B cell (primary cell): Measurements from ENCODE around the gene FSHR. TPM values are rescaled to one million over a fixed set of nuclear protein-coding genes. Genes with fewer than 3 reads are reported as not detected.

Experiments
- ATAC-seq: fragments of 200-7000 bp; cut with Tn5 transposase; one replicate; pipeline ENCODE4 v1.10.0; 2021; ENCODE audit warnings: low read depth, mild to moderate bottlenecking, moderate number of reproducible peaks, moderate library complexity
- CTCF ChIA-PET: fragments of 350-600 bp; sonication (Branson Sonifier 250); formaldehyde crosslinking; loops from one replicate; lab custom pipeline; 2021; ENCODE audit warnings: antibody characterized with exemption, inconsistent platforms; lab: Charles Lee
- POLR2A ChIA-PET: fragments of 350-600 bp; sonication (Branson Sonifier 250); formaldehyde crosslinking; loops from one replicate; lab custom pipeline; 2021; ENCODE audit warnings: antibody characterized with exemption; lab: Charles Lee
- DNase-seq: peaks from one replicate; pipeline ENCODE4 v3.0.0; 2013
- H2AFZ ChIP-seq: 2 replicates; pipeline ENCODE4 v1.6.1; 2012; ENCODE audit warnings: mild to moderate bottlenecking, low read depth, low read length; ENCODE audit not compliant: insufficient read depth, poor library complexity, severe bottlenecking
- H3K27ac ChIP-seq, 2 donors: 1 replicate in 1 of 2; 2 replicates in 1 of 2; pipeline ENCODE4 v1.5.1; 2012 to 2013; ENCODE audit warnings: low read length in 2 of 2, mild to moderate bottlenecking in 2 of 2, moderate library complexity in 1 of 2
- H3K27me3 ChIP-seq, 4 experiments: fragments of 200-600 bp in 1 of 4; sonication (generic) in 1 of 4; replicated peaks in 1 of 4; 1 replicate in 2 of 4; 2 replicates in 2 of 4; pipeline versions ENCODE4 v1.6.1 to v1.7.0; 2013 to 2016; ENCODE audit warnings: low read length in 3 of 4, mild to moderate bottlenecking in 2 of 4, mixed read lengths in 1 of 4, moderate library complexity in 1 of 4; ENCODE audit not compliant: insufficient read depth in 4 of 4, control insufficient read depth in 3 of 4; ENCODE audit errors: control extremely low read depth in 1 of 4
- H3K36me3 ChIP-seq, 2 experiments: replicated peaks in 1 of 2; 1 replicate in 1 of 2; 2 replicates in 1 of 2; pipeline versions ENCODE4 v1.6.1 to v1.7.1; 2013; ENCODE audit warnings: low read length in 1 of 2; ENCODE audit not compliant: insufficient read depth in 2 of 2, control insufficient read depth in 1 of 2; ENCODE audit errors: control extremely low read depth in 1 of 2, extremely low read depth in 1 of 2
- H3K4me1 ChIP-seq, 2 donors: fragments of 200-600 bp in 1 of 2; sonication (generic) in 1 of 2; 1 replicate in 1 of 2; 2 replicates in 1 of 2; pipeline versions ENCODE4 v1.5.1 to v1.6.1; 2013 to 2017; ENCODE audit warnings: low read length in 2 of 2; ENCODE audit not compliant: control insufficient read depth in 2 of 2, insufficient read depth in 2 of 2
- H3K4me2 ChIP-seq: replicated peaks from 2 replicates; pipeline ENCODE3; 2012; ENCODE audit warnings: mild to moderate bottlenecking, low read depth, low read length; ENCODE audit not compliant: poor library complexity, severe bottlenecking
- H3K4me3 ChIP-seq, 5 experiments: fragments of 200-600 bp in 1 of 5; sonication (generic) in 1 of 5; 1 replicate in 3 of 5; 2 replicates in 2 of 5; pipeline versions ENCODE4 v1.5.1 to v1.7.0; 2011 to 2016; ENCODE audit warnings: low read length in 4 of 5, mild to moderate bottlenecking in 4 of 5, low read depth in 2 of 5, control low read depth in 1 of 5, moderate library complexity in 1 of 5; ENCODE audit not compliant: insufficient read depth in 1 of 5; ENCODE audit errors: control extremely low read depth in 1 of 5, extremely low read depth in 1 of 5
- H3K79me2 ChIP-seq: fragments of 200-600 bp; sonication (generic); one replicate; pipeline ENCODE4 v1.6.0; 2016; ENCODE audit warnings: low read length; ENCODE audit not compliant: control insufficient read depth, insufficient read depth
- H3K9ac ChIP-seq: fragments of 200-600 bp; sonication (generic); 2 replicates; pipeline ENCODE4 v1.6.1; 2017; ENCODE audit warnings: mild to moderate bottlenecking, low read length, moderate library complexity
- H3K9me3 ChIP-seq, 3 donors: one replicate each; pipeline versions ENCODE4 v1.6.1 to v1.7.1; 2013; ENCODE audit warnings: low read length in 2 of 3; ENCODE audit not compliant: control insufficient read depth in 2 of 3, insufficient read depth in 1 of 3; ENCODE audit errors: control extremely low read depth in 1 of 3
- H4K20me1 ChIP-seq: 2 replicates; pipeline ENCODE4 v1.6.0; 2012; ENCODE audit warnings: mild to moderate bottlenecking, low read length; ENCODE audit not compliant: insufficient read depth, control insufficient read depth, poor library complexity, severe bottlenecking
- H3K27ac Mint-ChIP-seq: one replicate; pipeline ENCODE4 v1.8.0; 2021; ENCODE audit warnings: mixed read lengths
- H3K27me3 Mint-ChIP-seq: one replicate; pipeline ENCODE4 v1.8.0; 2021; ENCODE audit warnings: mixed read lengths
- H3K4me1 Mint-ChIP-seq: one replicate; pipeline ENCODE4 v1.8.0; 2021; ENCODE audit warnings: mixed read lengths
- H3K4me3 Mint-ChIP-seq: one replicate; pipeline ENCODE4 v1.8.0; 2021; ENCODE audit warnings: mixed read lengths
- H3K9me3 Mint-ChIP-seq: one replicate; pipeline ENCODE4 v1.8.0; 2022; ENCODE audit warnings: mixed read lengths; ENCODE audit not compliant: insufficient read depth
- EZH2 ChIP-seq: IDR thresholded peaks from 2 replicates; pipeline ENCODE4 v1.6.1; 2012; ENCODE audit warnings: borderline replicate concordance, low read depth, mild to moderate bottlenecking, moderate library complexity, low read length; ENCODE audit not compliant: insufficient read depth, poor library complexity, severe bottlenecking
- WGBS: methylation state at CpG from one replicate; pipeline ENCODE4 v1.1.5; 2013; ENCODE audit warnings: missing lambda C conversion rate; ENCODE audit not compliant: insufficient coverage; 5-methylcytosine and 5-hydroxymethylcytosine counted together
- intact Hi-C: fragments of 100-400 bp; cut with micrococcal nuclease; formaldehyde crosslinking; loops from one replicate; pipeline ENCODE4 v1.10.0; 2022
- polyA plus RNA-seq: library from polyadenylated mRNA; depleted of rRNA; stranded (reverse); fragments of >200 nt; gene quantifications from 2 replicates; pipeline ENCODE4 v1.2.3, GENCODE V29; 2012
- total RNA-seq, 2 donors: library from RNA; stranded (reverse); fragments of 120-200 nt in 1 of 2; gene quantifications; 1 replicate in 1 of 2; 2 replicates in 1 of 2; pipeline versions ENCODE4 v1.2.3 to v1.2.4, GENCODE V29; 2013 to 2022
- TF ChIP-seq, protein P1 (sequence below): fragments of 200-600 bp; IDR thresholded peaks from one replicate; pipeline ENCODE4 v1.8.0; 2022; ENCODE audit warnings: antibody characterized with exemption, mild to moderate bottlenecking

Gene FSHR
- total and polyA plus RNA-seq, 2 donors (not counting 1 experiment from before 2014, with no cell fraction given), result not detected

DNA sequence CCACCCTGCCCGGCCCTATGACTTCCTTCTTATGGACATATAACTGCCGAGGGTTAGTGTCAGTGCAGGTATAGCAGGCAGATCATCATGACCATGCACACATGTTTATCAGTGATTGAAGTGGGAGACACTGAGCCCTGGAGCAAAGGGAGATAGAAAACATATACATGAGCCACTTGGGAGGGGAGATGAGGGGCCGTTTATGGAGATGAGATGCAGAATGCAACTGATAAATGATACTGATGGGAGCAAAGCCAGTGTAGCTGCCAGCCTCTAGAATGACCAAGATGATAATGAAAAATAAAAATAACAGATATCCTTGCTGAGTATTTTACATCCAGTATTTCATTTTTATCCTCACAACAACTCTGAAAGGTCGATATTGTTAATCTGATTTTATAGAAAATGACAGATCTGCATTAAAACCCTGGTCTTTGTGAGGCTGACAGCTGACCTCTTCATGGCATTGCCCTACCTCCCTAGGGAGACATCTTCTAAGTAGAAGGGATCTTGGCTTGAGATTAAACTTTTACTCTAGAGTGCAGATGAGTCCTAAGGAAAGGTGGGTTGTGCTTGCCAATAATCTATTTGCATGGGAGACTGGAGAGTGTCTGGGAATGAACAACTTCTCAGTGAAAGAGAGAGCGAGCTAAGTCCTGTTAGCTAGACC, 220.4 kb downstream of the FSHR start:
- H3K4me1 ChIP-seq, result no peaks in the 10 kb centered on the region
- H4K20me1 ChIP-seq, result no peaks in the 10 kb centered on the region
- no peaks in the 10 kb centered on the region for H3K4me1 Mint-ChIP-seq
- no peak overlapping the region for H3K4me2 ChIP-seq
- H3K4me3 Mint-ChIP-seq, result no peak overlapping the region
- intact Hi-C loops, result no loop called here
- no peak overlapping the region for H3K27ac ChIP-seq
- H3K79me2 ChIP-seq, result no peaks in the 10 kb centered on the region
- H2AFZ ChIP-seq, result no peak overlapping the region
- WGBS, result 73% methylated on average over 4 of the region's 5 CpGs
- H3K27me3 Mint-ChIP-seq, result peaks cover 7% of the 10 kb centered on the region
- no peaks in the 10 kb centered on the region for H3K36me3 ChIP-seq
- CTCF ChIA-PET, result no interaction called here
- DNase-seq (no peak), ATAC-seq (no peak)
- H3K9ac ChIP-seq, result no peak overlapping the region
- H3K9me3 Mint-ChIP-seq, result no peaks in the 10 kb centered on the region
- TF ChIP-seq, protein P1, sequence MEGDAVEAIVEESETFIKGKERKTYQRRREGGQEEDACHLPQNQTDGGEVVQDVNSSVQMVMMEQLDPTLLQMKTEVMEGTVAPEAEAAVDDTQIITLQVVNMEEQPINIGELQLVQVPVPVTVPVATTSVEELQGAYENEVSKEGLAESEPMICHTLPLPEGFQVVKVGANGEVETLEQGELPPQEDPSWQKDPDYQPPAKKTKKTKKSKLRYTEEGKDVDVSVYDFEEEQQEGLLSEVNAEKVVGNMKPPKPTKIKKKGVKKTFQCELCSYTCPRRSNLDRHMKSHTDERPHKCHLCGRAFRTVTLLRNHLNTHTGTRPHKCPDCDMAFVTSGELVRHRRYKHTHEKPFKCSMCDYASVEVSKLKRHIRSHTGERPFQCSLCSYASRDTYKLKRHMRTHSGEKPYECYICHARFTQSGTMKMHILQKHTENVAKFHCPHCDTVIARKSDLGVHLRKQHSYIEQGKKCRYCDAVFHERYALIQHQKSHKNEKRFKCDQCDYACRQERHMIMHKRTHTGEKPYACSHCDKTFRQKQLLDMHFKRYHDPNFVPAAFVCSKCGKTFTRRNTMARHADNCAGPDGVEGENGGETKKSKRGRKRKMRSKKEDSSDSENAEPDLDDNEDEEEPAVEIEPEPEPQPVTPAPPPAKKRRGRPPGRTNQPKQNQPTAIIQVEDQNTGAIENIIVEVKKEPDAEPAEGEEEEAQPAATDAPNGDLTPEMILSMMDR, result no peak
- no peak for TF ChIP-seq EZH2
- H3K27ac Mint-ChIP-seq, result no peak overlapping the region
- H3K9me3 ChIP-seq, result no peaks in the 10 kb centered on the region
- POLR2A ChIA-PET, result no interaction called here
- H3K4me3 ChIP-seq, result no peak overlapping the region
- H3K27me3 ChIP-seq, result peaks cover 0 to 2% (median 0%) of the 10 kb centered on the region in 4 experiments

DNA sequence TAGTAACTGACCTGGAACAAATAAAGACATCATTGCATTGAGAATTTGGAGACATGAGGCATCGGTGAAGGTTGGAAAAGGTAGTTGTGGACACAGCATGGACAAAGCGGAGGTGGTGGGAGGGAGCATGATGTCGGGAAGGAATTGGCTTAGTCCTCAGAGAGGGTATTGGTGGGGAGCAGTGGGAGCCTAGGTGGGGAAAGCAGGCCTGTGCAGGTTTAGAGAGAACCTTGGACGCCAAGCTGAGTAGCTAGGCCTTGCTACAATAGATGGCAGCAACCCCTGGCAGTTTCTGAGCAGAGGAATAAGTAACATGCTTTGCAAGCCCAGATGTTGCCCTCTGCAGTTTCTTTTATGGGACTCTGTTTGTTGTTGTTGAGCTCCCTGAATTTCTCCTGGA, 221.6 kb downstream of the FSHR start:
- no peaks in the 10 kb centered on the region for H3K36me3 ChIP-seq
- ATAC-seq, result no peak
- H3K27ac ChIP-seq, result no peak overlapping the region
- TF ChIP-seq EZH2, result no peak
- TF ChIP-seq, protein P1, result no peak
- intact Hi-C loops, result no loop called here
- no peak for DNase-seq
- H2AFZ ChIP-seq, result no peak overlapping the region
- no peak overlapping the region for H3K9ac ChIP-seq
- H3K27me3 ChIP-seq, result peaks cover 0 to 2% (median 0%) of the 10 kb centered on the region in 4 experiments
- Mint-ChIP-seq H3K4me3 (no peak overlapping the region), H3K27ac (no peak overlapping the region), H3K27me3 (peaks cover 4% of the 10 kb centered on the region), H3K4me1 (no peaks in the 10 kb centered on the region), H3K9me3 (no peaks in the 10 kb centered on the region)
- no peaks in the 10 kb centered on the region for H3K9me3 ChIP-seq
- WGBS, result 80% methylated on average over 4 of the region's 4 CpGs
- H3K4me3 ChIP-seq, result no peak overlapping the region
- CTCF ChIA-PET, result interaction anchor here (1.1 kb wide), 1 partner anchor 13 kb away, joined by 4 read pairs; no protein-coding TSS in a partner anchor
- POLR2A ChIA-PET, result no interaction called here
- no peak overlapping the region for H3K4me2 ChIP-seq
- H4K20me1 ChIP-seq, result no peaks in the 10 kb centered on the region
- no peaks in the 10 kb centered on the region for H3K79me2 ChIP-seq
- H3K4me1 ChIP-seq, result no peaks in the 10 kb centered on the region
